ENCODE measurements around the gene CDC5L.
"Not testable (repeated sequence)": the region's sequence is repeated elsewhere in the genome, so short reads cannot be mapped to it uniquely, and the experiment has no call there.

The CDC5L gene

GRCh38 chr6:44411141-44411540, 23.6 kb downstream of the CDC5L start:
- no peak for DNase-seq

- no peak for DNase-seq
Measured at GRCh38 chr6:44415449-44415848, 27.9 kb downstream of the CDC5L start.

- no peak for DNase-seq
Measured at GRCh38 chr6:44415873-44416502, 28.5 kb downstream of the CDC5L start.

- DNase-seq: no peak
Measured at GRCh38 chr6:44422531-44422930, 35.0 kb downstream of the CDC5L start.

GRCh38 chr6:44423306-44423705, 35.8 kb downstream of the CDC5L start:
- DNase-seq: no peak

GRCh38 chr6:44425951-44426350, 38.4 kb downstream of the CDC5L start:
- DNase-seq: no peak

GRCh38 chr6:44428682-44429081, 41.2 kb downstream of the CDC5L start:
- no peak for DNase-seq

GRCh38 chr6:44430326-44430725, 42.8 kb downstream of the CDC5L start:
- no peak for DNase-seq

- peak in 13 of 56 donors; percentile 3 to 62 (median 18) for DNase-seq
Measured at GRCh38 chr6:44431118-44431725, 43.7 kb downstream of the CDC5L start.

GRCh38 chr6:44432227-44432626, 44.7 kb downstream of the CDC5L start:
- no peak for DNase-seq

- no peak for DNase-seq
Measured at GRCh38 chr6:44432726-44433125, 45.2 kb downstream of the CDC5L start.

GRCh38 chr6:44435500-44435899, 48.0 kb downstream of the CDC5L start:
- no peak for DNase-seq

- no peak for DNase-seq
Measured at GRCh38 chr6:44438827-44439226, 51.3 kb downstream of the CDC5L start.

- DNase-seq: no peak
Measured at GRCh38 chr6:44439270-44440045, 52.0 kb downstream of the CDC5L start.

- no peak for DNase-seq
Measured at GRCh38 chr6:44441091-44441855, 53.8 kb downstream of the CDC5L start.

GRCh38 chr6:44442236-44442635, 54.7 kb downstream of the CDC5L start:
- DNase-seq: no peak

GRCh38 chr6:44442833-44443444, 55.4 kb downstream of the CDC5L start:
- no peak for DNase-seq

GRCh38 chr6:44444853-44445252, 57.3 kb downstream of the CDC5L start:
- no peak for DNase-seq

GRCh38 chr6:44446626-44447300, 59.3 kb downstream of the CDC5L start:
- no peak for DNase-seq

- not testable (repeated sequence) for DNase-seq
Measured at GRCh38 chr6:44449181-44449580, 61.7 kb downstream of the CDC5L start.
